GM10847 (cell line): ENCODE results near the gene AKAP8.
A peak's percentile ranks its signal among the peaks of the same experiment; 100 is the strongest.

Experiments
- POLR2A ChIP-seq: IDR thresholded peaks from 2 replicates; pipeline ENCODE4 v1.6.1; 2011; ENCODE audit not compliant: insufficient read length; ENCODE audit errors: extremely low read depth

Gene AKAP8

GRCh38 chr19:15397236-15397635, 17.6 kb upstream of the AKAP8 start:
- no peak for TF ChIP-seq POLR2A

- no peak for TF ChIP-seq POLR2A
These were observed 16.8 kb upstream of the AKAP8 start for GRCh38 chr19:15396436-15396835.

DNA sequence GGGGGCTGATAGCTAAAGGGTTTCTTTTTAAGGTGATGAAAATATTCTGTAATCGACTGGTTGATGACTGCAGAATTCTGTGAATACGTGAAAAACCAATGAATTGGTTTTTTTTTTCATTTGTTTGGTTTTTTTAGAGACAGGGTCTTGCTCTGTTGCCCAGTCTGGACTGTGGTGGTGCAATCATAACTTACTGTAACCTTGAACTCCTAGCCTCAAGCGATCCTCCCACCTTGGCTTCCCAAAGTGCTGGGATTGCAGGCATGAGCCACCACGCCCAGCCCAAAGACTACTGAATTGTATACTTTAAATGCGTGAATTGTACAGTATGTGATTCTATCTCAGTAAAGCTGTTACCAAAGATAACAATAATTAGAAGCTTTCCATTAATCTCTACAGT, 14.8 kb upstream of the AKAP8 start:
- no peak for TF ChIP-seq POLR2A

- TF ChIP-seq POLR2A, result no peak
These were observed 14.4 kb upstream of the AKAP8 start for GRCh38 chr19:15393963-15394362.

DNA sequence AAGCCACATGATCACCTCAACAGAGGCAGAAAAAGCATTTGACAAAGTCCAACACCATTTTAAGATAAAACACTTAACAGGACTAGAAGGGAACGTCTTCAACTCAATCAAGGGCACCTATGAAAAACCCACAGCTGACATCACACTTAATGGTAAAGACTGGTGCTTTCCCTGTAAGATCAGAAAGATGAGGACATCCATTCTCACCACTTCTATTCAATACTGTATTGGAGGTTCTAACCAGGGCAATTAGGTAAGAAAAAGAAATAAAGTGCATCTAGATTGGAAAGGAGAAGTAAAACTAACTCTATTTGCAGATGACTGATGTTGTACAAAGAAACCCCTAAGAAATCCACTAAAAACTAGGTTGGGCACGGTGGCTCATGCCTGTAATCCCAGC, 11.2 kb upstream of the AKAP8 start:
- TF ChIP-seq POLR2A, result no peak

DNA sequence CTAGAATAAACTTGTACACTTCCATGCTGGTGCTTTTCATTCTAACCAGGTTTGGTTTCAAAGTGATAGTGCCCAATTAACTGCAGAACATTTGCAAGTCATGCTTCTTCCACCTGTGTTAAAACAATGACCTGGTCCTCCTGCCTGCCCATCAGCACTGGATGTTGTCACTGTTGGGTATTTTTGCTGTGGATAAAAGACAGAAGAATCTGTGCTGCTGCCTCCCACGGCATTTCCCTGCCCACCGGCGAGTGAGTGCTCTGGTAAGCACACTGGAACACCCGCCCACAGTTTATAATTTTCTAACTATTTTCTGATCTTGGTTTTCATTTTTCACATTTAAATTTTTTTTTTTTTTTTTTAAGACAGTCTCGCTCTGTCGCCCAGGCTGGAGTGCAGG, 2.3 kb upstream of the AKAP8 start:
- no peak for TF ChIP-seq POLR2A

GRCh38 chr19:15381429-15381828, 1.8 kb upstream of the AKAP8 start:
- no peak for TF ChIP-seq POLR2A

GRCh38 chr19:15379999-15380647, 536 bp upstream of the AKAP8 start:
- TF ChIP-seq POLR2A, result peak; percentile 23

DNA sequence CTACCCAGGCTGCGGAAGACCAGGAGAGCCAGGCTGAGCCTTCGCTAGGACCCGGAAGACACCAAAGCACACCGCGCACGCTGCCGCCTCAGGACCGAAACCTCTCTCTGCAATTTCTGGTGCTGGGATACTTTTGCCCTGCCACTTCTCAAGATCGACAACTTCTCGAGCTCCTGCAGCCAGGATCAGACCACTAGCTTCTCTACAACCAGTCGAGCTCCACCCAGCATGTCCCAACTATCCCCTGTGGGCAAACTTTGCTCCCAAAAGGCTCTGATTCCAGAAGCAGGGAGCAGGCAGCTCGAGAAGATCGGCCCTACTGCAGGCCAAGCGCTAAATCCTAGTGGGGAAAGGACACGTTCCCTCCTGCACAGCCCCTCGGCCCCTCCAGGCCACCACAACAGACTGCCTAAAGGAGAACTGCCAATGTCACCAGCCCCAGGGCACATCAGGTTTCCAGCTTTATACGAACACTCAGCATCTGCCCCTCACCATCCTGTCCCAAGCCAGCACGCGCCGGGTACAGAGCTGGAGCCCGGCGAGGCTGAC, 979 bp downstream of the AKAP8 start:
- TF ChIP-seq POLR2A, result peak; percentile 10

GRCh38 chr19:15374796-15375440, 4.7 kb downstream of the AKAP8 start:
- no peak for TF ChIP-seq POLR2A

DNA sequence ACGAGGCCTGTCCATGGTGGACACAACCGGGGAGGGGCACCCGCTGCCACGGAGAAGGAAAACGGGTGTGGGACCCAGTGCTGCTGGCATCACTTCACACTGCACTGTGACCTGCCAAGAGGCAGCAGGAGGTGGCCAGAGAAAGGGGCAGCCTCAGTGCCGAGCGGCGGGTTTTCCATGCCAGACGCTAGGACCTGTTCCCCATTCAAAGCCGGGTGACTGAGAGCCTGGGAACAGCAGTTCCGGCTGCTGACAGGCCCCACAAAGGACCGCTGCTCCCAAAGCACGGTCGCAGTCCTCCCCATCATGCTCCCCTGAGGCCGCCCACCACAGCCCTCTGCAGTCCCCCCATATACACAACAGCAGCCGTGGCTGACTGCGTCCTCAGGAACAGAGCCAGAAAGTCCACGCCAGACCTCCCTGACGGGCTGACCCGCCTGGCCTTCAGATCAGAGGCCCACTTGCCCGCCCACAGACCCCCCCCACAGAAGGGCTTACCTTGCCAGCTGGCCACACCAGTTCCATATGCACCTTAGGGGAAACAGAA, 5.4 kb downstream of the AKAP8 start:
- no peak for TF ChIP-seq POLR2A

- no peak for TF ChIP-seq POLR2A
These were observed 5.9 kb downstream of the AKAP8 start for GRCh38 chr19:15373644-15374043.

DNA sequence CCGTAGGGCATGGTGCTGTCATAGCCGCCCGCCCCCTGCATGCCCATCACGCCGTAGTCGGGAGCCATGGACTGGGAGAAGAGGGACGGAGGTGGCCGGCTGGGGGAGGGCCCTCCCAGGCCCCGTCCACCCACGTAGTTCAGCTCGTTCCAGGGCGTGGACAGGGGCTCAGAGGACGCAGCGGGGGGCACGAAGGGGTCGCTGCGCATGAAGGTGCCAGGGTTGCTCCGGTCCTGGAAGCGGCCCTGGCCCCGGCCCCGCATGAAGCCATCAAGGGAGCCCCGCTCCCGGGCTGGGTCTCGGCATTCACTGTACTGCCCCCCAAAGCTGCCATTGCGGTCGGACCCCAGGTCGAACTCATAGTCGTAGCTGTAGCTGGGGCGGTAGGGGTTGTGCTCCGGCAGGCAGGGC, 6.7 kb downstream of the AKAP8 start:
- no peak for TF ChIP-seq POLR2A

DNA sequence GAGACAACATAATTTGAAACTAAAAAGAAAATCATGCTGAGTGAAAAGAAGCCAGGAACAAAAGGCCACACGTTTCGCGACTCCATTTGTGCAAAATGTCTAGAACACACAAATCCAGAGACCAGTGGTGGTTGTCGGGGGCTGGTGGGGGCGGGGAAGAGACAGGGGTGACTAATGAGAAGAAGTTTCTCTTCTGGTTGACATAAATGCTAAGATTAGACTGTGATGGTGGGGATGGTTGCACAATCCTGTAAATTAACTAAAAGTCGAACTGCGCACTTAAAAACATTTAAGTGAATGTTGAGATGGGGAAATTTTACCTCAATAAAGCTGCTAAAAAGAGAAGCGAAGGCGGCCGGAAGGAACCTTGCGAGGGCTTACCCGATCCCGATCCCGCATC, 7.1 kb downstream of the AKAP8 start:
- no peak for TF ChIP-seq POLR2A

- TF ChIP-seq POLR2A, result no peak
These were observed 7.7 kb downstream of the AKAP8 start for GRCh38 chr19:15371786-15372380.

- no peak for TF ChIP-seq POLR2A
These were observed 8.5 kb downstream of the AKAP8 start for GRCh38 chr19:15371119-15371518.
